Endothelial cell of umbilical vein (primary cell): ENCODE results near the gene ANXA2. TPM values are rescaled to one million over a fixed set of nuclear protein-coding genes. Genes with fewer than 3 reads are reported as not detected.

Source experiments
- BruUV-seq: library from RNA; stranded (reverse); fragments of 400-500 nt; replicated peaks from 2 replicates; lab custom pipeline; 2021; lab: Mats Ljungman, UMichigan
- CTCF ChIA-PET: fragments of 300-600, 350-600 bp; sonication (Branson Sonifier 250); formaldehyde crosslinking; loops from one replicate; lab custom pipeline; 2021; ENCODE audit warnings: antibody characterized with exemption, inconsistent platforms; lab: Charles Lee
- POLR2A ChIA-PET: fragments of 300-600, 350-600 bp; sonication (Branson Sonifier 250); formaldehyde crosslinking; loops from one replicate; lab custom pipeline; 2021; ENCODE audit warnings: antibody characterized with exemption, inconsistent platforms; lab: Charles Lee
- DNase-seq: peaks from one replicate; pipeline ENCODE4 v3.0.0-alpha.2; 2011; ENCODE audit warnings: low read depth, low spot score
- FAIRE-seq: peaks from 2 replicates; lab custom pipeline; 2011; peaks lifted over from hg19 to GRCh38; lab: Jason Lieb, UNC
- H2AFZ ChIP-seq: 2 replicates; pipeline ENCODE4 v1.6.0; 2012; ENCODE audit warnings: low read depth, low read length, control low read depth, inconsistent platforms
- H3K27ac ChIP-seq: 2 replicates; pipeline ENCODE4 v1.5.1; 2011; ENCODE audit warnings: low read depth, mild to moderate bottlenecking, control low read depth, low read length, moderate library complexity; ENCODE audit not compliant: insufficient read depth
- H3K27me3 ChIP-seq, 2 experiments: 2 replicates each; pipeline versions ENCODE4 v1.6.0 to v1.6.1; 2011; ENCODE audit warnings: low read length in 2 of 2, mixed read lengths in 1 of 2; ENCODE audit not compliant: control insufficient read depth in 2 of 2, insufficient read depth in 2 of 2
- H3K36me3 ChIP-seq, 2 experiments: 2 replicates in 1 of 2; 3 replicates in 1 of 2; pipeline ENCODE4 v1.5.1; 2011; ENCODE audit warnings: low read length in 2 of 2, mild to moderate bottlenecking in 1 of 2, moderate library complexity in 1 of 2; ENCODE audit not compliant: control insufficient read depth in 2 of 2, insufficient read depth in 2 of 2; ENCODE audit errors: extremely low read depth in 1 of 2
- H3K4me1 ChIP-seq: 3 replicates; pipeline ENCODE4 v1.5.1; 2011; ENCODE audit warnings: mild to moderate bottlenecking, low read length; ENCODE audit not compliant: control insufficient read depth, insufficient read depth; ENCODE audit errors: extremely low read depth
- H3K4me2 ChIP-seq: 2 replicates; pipeline ENCODE4 v1.6.1; 2011; ENCODE audit warnings: low read length, control low read depth, mixed read lengths; ENCODE audit not compliant: insufficient read depth
- H3K4me3 ChIP-seq, 3 experiments: fragments of 200-600 bp in 1 of 3; sonication (generic), shearing (Covaris generic) in 1 of 3; replicated peaks in 1 of 3; 2 replicates each; pipeline ENCODE4 v1.5.1; 2011 to 2016; ENCODE audit warnings: control low read depth in 3 of 3, low read length in 3 of 3, mild to moderate bottlenecking in 2 of 3, inconsistent platforms in 1 of 3, low read depth in 1 of 3, moderate library complexity in 1 of 3; ENCODE audit not compliant: insufficient read depth in 1 of 3
- H3K79me2 ChIP-seq: 2 replicates; pipeline ENCODE4 v1.6.0; 2012; ENCODE audit warnings: low read length, inconsistent platforms; ENCODE audit not compliant: control insufficient read depth, insufficient read depth
- H3K9ac ChIP-seq: replicated peaks from 2 replicates; pipeline ENCODE3; 2011; ENCODE audit warnings: low read length, control low read depth; ENCODE audit not compliant: insufficient read depth; ENCODE audit errors: extremely low read depth
- H3K9me1 ChIP-seq: replicated peaks from 3 replicates; pipeline ENCODE4 v1.6.0; 2011; ENCODE audit warnings: mild to moderate bottlenecking, low read length; ENCODE audit not compliant: control insufficient read depth, insufficient read depth; ENCODE audit errors: extremely low read depth
- H3K9me3 ChIP-seq: replicated peaks from 2 replicates; pipeline ENCODE4 v1.5.1; 2012; ENCODE audit warnings: low read length, inconsistent platforms; ENCODE audit not compliant: control insufficient read depth, insufficient read depth
- H4K20me1 ChIP-seq: replicated peaks from 2 replicates; pipeline ENCODE3; 2011; ENCODE audit warnings: mild to moderate bottlenecking, low read length; ENCODE audit not compliant: control insufficient read depth, insufficient read depth; ENCODE audit errors: extremely low read depth
- EZH2 ChIP-seq: IDR thresholded peaks from 2 replicates; pipeline ENCODE4 v1.6.1; 2012; ENCODE audit warnings: borderline replicate concordance, low read depth, mild to moderate bottlenecking, moderate library complexity, low read length, inconsistent platforms; ENCODE audit not compliant: severe bottlenecking
- FOS ChIP-seq: IDR thresholded peaks from 2 replicates; pipeline ENCODE4 v1.6.1; 2011; ENCODE audit warnings: mild to moderate bottlenecking, low read length, moderate library complexity, borderline replicate concordance; ENCODE audit not compliant: insufficient read depth
- GATA2 ChIP-seq: IDR thresholded peaks from 2 replicates; pipeline ENCODE4 v1.7.0; 2011; ENCODE audit warnings: low read depth, mild to moderate bottlenecking, moderate library complexity, mixed read lengths, low read length; ENCODE audit not compliant: insufficient read length, insufficient read depth
- JUN ChIP-seq: IDR thresholded peaks from 2 replicates; pipeline ENCODE4 v1.6.1; 2011; ENCODE audit warnings: borderline replicate concordance, low read depth; ENCODE audit not compliant: insufficient read length, insufficient read depth
- MYC ChIP-seq: IDR thresholded peaks from one replicate; pipeline ENCODE4 v1.6.1; 2011; ENCODE audit warnings: mild to moderate bottlenecking, low read depth, low read length
- POLR2A ChIP-seq: IDR thresholded peaks from 2 replicates; pipeline ENCODE4 v1.6.1; 2012; ENCODE audit warnings: low read depth, mild to moderate bottlenecking, control low read depth, low read length
- POLR2AphosphoS5 ChIP-seq: IDR thresholded peaks from 2 replicates; pipeline ENCODE4 v1.6.1; 2012; ENCODE audit warnings: low read depth, mild to moderate bottlenecking, control low read depth, low read length, moderate library complexity; ENCODE audit not compliant: insufficient read depth
- dilution Hi-C: fragments of 300-500 bp; cut with MboI; formaldehyde crosslinking; loops from one replicate; pipeline ENCODE4 v1.15.0; 2019; ENCODE audit warnings: low sequenced_read_pairs; ENCODE audit not compliant: extremely low pct_ligation_motif_present
- intact Hi-C: fragments of 100-400 bp; cut with micrococcal nuclease; formaldehyde crosslinking; loops from one replicate; pipeline ENCODE4 v1.10.0; 2022
- polyA plus RNA-seq, 4 experiments: library from polyadenylated mRNA; depleted of rRNA in 3 of 4; stranded (reverse) in 3 of 4; unstranded in 1 of 4; fragments of >200 nt; gene quantifications; 2 replicates each; pipeline versions ENCODE4 v1.2.1 to v1.2.3, GENCODE V29; 2011 to 2012; ENCODE audit warnings: missing spikeins in 1 of 4
- total RNA-seq: library from RNA; stranded (reverse); gene quantifications from 2 replicates; pipeline ENCODE4 v1.2.3, GENCODE V29; 2021
- TF ChIP-seq, protein P1 (sequence below): IDR thresholded peaks from 2 replicates; pipeline ENCODE4 v1.6.1; 2011; ENCODE audit not compliant: insufficient read depth, insufficient read length
- TF ChIP-seq, protein P2 (sequence below), 2 donors: IDR thresholded peaks; 1 replicate in 1 of 2; 2 replicates in 1 of 2; pipeline ENCODE4 v1.5.1; 2011; ENCODE audit warnings: low read length in 2 of 2, mild to moderate bottlenecking in 2 of 2, moderate library complexity in 2 of 2, control low read depth in 1 of 2, inconsistent platforms in 1 of 2, low read depth in 1 of 2; ENCODE audit not compliant: insufficient read depth in 1 of 2; ENCODE audit errors: extremely low read depth in 1 of 2

The ANXA2 gene
- total and polyA plus RNA-seq, 2 donors (not counting 3 experiments of a cell fraction or from before 2014, with no cell fraction given): 2,725 to 3,299 TPM

DNA sequence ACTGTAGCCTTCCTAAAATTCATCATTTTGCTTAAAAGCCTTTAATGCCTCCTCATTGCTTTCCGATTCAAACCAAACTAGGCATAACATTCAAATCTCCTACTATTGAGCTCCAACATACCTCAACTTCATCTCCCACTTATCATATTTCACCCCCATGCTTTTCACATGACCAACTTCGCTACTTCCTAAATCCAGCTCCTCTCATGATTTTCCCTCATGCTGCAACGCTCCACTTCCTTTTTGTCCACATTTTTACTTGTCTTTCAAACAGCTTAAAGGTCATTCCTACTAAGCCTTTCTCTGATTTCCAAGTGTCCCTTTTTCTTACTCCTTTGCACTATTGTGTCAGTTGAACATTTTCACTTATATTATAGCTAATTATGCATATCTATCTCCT is 20.3 kb upstream of the ANXA2 start:
- no peaks in the 10 kb centered on the region for H3K9me3 ChIP-seq
- no peaks in the 10 kb centered on the region for H3K9me1 ChIP-seq
- intact Hi-C loops: no loop called here
- BruUV-seq: no TSS peak
- TF ChIP-seq EZH2: no peak
- TF ChIP-seq FOS: no peak
- TF ChIP-seq GATA2: no peak
- TF ChIP-seq, protein P1, sequence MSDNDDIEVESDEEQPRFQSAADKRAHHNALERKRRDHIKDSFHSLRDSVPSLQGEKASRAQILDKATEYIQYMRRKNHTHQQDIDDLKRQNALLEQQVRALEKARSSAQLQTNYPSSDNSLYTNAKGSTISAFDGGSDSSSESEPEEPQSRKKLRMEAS: no peak
- TF ChIP-seq MYC: no peak
- ChIA-PET POLR2A (interaction anchor here (0.6 to 0.9 kb wide), 2 partner anchors 19 to 20 kb away, joined by 3 read pairs; partner anchors contain the start of gene ANXA2), CTCF (no interaction called here)
- no peaks in the 10 kb centered on the region for H4K20me1 ChIP-seq
- FAIRE-seq (no peak), DNase-seq (no peak)
- no peak overlapping the region for H3K27ac ChIP-seq
- no peak overlapping the region for H3K4me3 ChIP-seq
- H3K4me1 ChIP-seq: peaks cover 28% of the 10 kb centered on the region
- H3K27me3 ChIP-seq: no peaks in the 10 kb centered on the region
- H3K36me3 ChIP-seq: no peaks in the 10 kb centered on the region
- H3K9ac ChIP-seq: no peak overlapping the region
- dilution Hi-C loops: no loop called here
- no peak overlapping the region for H2AFZ ChIP-seq
- H3K79me2 ChIP-seq: no peaks in the 10 kb centered on the region
- no peak overlapping the region for H3K4me2 ChIP-seq

DNA sequence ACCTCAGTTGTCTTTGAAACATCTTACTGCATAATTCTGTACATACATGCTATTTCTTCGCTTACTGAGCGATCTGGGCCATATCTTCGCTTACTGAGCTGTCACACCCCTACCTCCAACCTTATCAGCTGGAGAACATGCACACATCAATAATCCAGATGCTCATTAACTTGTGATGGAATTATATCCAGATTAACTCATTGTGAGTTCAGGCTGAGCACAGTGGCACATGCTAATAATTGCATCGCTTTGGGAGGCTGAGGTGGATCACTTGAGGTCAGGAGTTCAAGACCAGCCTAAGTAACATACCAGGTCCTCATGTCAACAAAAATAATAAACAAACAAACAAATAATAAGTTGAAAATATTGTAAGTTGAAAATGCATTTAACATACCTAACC is 19.3 kb upstream of the ANXA2 start:
- dilution Hi-C loops (no loop called here), intact Hi-C loops (no loop called here)
- no peak overlapping the region for H3K9ac ChIP-seq
- POLR2A ChIA-PET: interaction anchor here (0.9 kb wide), 1 partner anchor 19 kb away, joined by 3 read pairs; the partner anchor contains the start of gene ANXA2
- H3K4me2 ChIP-seq: no peak overlapping the region
- no peak for FAIRE-seq
- H3K27ac ChIP-seq: no peak overlapping the region
- H3K79me2 ChIP-seq: no peaks in the 10 kb centered on the region
- H3K4me3 ChIP-seq: no peak overlapping the region
- no peaks in the 10 kb centered on the region for H3K9me3 ChIP-seq
- H3K9me1 ChIP-seq: no peaks in the 10 kb centered on the region
- BruUV-seq: no TSS peak
- CTCF ChIA-PET: interaction anchor here (0.6 kb wide), 1 partner anchor 27 kb away, joined by 3 read pairs; no protein-coding TSS in a partner anchor
- no peak overlapping the region for H2AFZ ChIP-seq
- no peak for DNase-seq
- H4K20me1 ChIP-seq: no peaks in the 10 kb centered on the region
- H3K4me1 ChIP-seq: peaks cover 19% of the 10 kb centered on the region
- TF ChIP-seq MYC: no peak
- no peak for TF ChIP-seq JUN
- TF ChIP-seq, protein P1: no peak
- TF ChIP-seq POLR2A: no peak
- no peak for TF ChIP-seq POLR2AphosphoS5
- no peak for TF ChIP-seq FOS
- TF ChIP-seq GATA2: no peak
- TF ChIP-seq EZH2: no peak
- TF ChIP-seq, protein P2, sequence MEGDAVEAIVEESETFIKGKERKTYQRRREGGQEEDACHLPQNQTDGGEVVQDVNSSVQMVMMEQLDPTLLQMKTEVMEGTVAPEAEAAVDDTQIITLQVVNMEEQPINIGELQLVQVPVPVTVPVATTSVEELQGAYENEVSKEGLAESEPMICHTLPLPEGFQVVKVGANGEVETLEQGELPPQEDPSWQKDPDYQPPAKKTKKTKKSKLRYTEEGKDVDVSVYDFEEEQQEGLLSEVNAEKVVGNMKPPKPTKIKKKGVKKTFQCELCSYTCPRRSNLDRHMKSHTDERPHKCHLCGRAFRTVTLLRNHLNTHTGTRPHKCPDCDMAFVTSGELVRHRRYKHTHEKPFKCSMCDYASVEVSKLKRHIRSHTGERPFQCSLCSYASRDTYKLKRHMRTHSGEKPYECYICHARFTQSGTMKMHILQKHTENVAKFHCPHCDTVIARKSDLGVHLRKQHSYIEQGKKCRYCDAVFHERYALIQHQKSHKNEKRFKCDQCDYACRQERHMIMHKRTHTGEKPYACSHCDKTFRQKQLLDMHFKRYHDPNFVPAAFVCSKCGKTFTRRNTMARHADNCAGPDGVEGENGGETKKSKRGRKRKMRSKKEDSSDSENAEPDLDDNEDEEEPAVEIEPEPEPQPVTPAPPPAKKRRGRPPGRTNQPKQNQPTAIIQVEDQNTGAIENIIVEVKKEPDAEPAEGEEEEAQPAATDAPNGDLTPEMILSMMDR (IDR thresholded peaks at IDR 0.05; ENCODE audit: extremely low read depth in 1 of 2, insufficient read depth in 1 of 2, low read depth in 1 of 2, low read length in 2 of 2): no peak
- H3K27me3 ChIP-seq: no peaks in the 10 kb centered on the region
- no peaks in the 10 kb centered on the region for H3K36me3 ChIP-seq
